SU-DHL-6 (cell line): ENCODE measurements around the gene SLC43A3.

Source experiments
- CTCF ChIP-seq: fragments of 200-600 bp; sonication (generic); IDR thresholded peaks from one replicate; pipeline ENCODE4 v1.5.1; 2017; ENCODE audit warnings: antibody characterized with exemption, mild to moderate bottlenecking, low read length, moderate library complexity; ENCODE audit not compliant: insufficient read depth, poor library complexity, severe bottlenecking
- EZH2phosphoT487 ChIP-seq: fragments of 200-600 bp; sonication (generic), shearing (Covaris generic); conservative IDR thresholded peaks from 2 replicates; pipeline ENCODE4 v1.6.1; 2018; ENCODE audit warnings: mild to moderate bottlenecking, antibody characterized with exemption, low read length, moderate library complexity, mixed read lengths

- TF ChIP-seq CTCF (no peak), EZH2phosphoT487 (no peak)
Observed at GRCh38 chr11:57424137-57424791, 2.7 kb downstream of the SLC43A3 start.
